SK-N-SH (cell line): ENCODE results near the gene ZBTB7A. TPM values are rescaled to one million over a fixed set of nuclear protein-coding genes. Genes with fewer than 3 reads are reported as not detected.

ENCODE experiments used
- CTCF ChIA-PET: fragments of 300-600, 350-600 bp; formaldehyde crosslinking; extraction: SDS; loops from one replicate; lab custom pipeline; 2021; lab: Yijun Ruan, JAX
- POLR2A ChIA-PET: fragments of 350-600 bp; sonication (Branson Sonifier 250); formaldehyde crosslinking; extraction: SDS; loops from one replicate; lab custom pipeline; 2020; ENCODE audit warnings: antibody characterized with exemption, inconsistent platforms; lab: Yijun Ruan, JAX
- DNase-seq: peaks from one replicate; pipeline ENCODE4 v3.0.0; 2012
- H2AFZ ChIP-seq: fragments of 200-600 bp; sonication (generic); 2 replicates; pipeline ENCODE4 v1.8.1; 2016; ENCODE audit warnings: antibody characterized with exemption, mild to moderate bottlenecking, low read depth
- H3F3A ChIP-seq: fragments of 200-600 bp; sonication (generic); replicated peaks from 2 replicates; pipeline ENCODE3; 2016; ENCODE audit warnings: antibody characterized with exemption, mild to moderate bottlenecking; ENCODE audit not compliant: insufficient read depth
- H3K27ac ChIP-seq, 2 experiments: fragments of 200-500 bp in 1 of 2; fragments of 200-600 bp in 1 of 2; sonication (Bioruptor generic) in 1 of 2; sonication (generic), shearing (Covaris generic) in 1 of 2; 2 replicates each; pipeline versions ENCODE4 v1.5.1 to v1.6.1; 2014 to 2016; ENCODE audit warnings: low read depth in 2 of 2, inconsistent platforms in 1 of 2, low read length in 1 of 2, mild to moderate bottlenecking in 1 of 2, mixed read lengths in 1 of 2
- H3K27me3 ChIP-seq: fragments of 200-600 bp; sonication (generic), shearing (Covaris generic); 2 replicates; pipeline ENCODE4 v1.6.1; 2016; ENCODE audit warnings: mixed run types; ENCODE audit not compliant: insufficient read depth
- H3K36me3 ChIP-seq, 2 experiments: fragments of 200-500 bp in 1 of 2; fragments of 200-600 bp in 1 of 2; sonication (Bioruptor generic) in 1 of 2; sonication (generic) in 1 of 2; replicated peaks in 1 of 2; 2 replicates each; pipeline versions ENCODE3 to v1.5.1; 2014 to 2016; ENCODE audit warnings: low read length in 1 of 2, mild to moderate bottlenecking in 1 of 2; ENCODE audit not compliant: insufficient read depth in 2 of 2, control insufficient read depth in 1 of 2
- H3K4me1 ChIP-seq, 2 experiments: fragments of 200-500 bp in 1 of 2; fragments of 200-600 bp in 1 of 2; sonication (Bioruptor generic) in 1 of 2; sonication (generic), shearing (Covaris generic) in 1 of 2; 2 replicates each; pipeline versions ENCODE4 v1.5.1 to v1.6.1; 2014 to 2016; ENCODE audit warnings: low read depth in 1 of 2, low read length in 1 of 2, mixed run types in 1 of 2; ENCODE audit not compliant: insufficient read depth in 2 of 2, control insufficient read depth in 1 of 2
- H3K4me2 ChIP-seq: fragments of 200-600 bp; sonication (generic), shearing (Covaris generic); 2 replicates; pipeline ENCODE4 v1.6.1; 2017; ENCODE audit warnings: mixed run types
- H3K4me3 ChIP-seq, 2 experiments: fragments of 200-500 bp in 1 of 2; fragments of 200-600 bp in 1 of 2; sonication (Bioruptor generic) in 1 of 2; sonication (generic), shearing (Covaris generic) in 1 of 2; 2 replicates each; pipeline versions ENCODE4 v1.5.1 to v1.8.1; 2014 to 2016; ENCODE audit warnings: low read depth in 2 of 2, inconsistent platforms in 1 of 2, low read length in 1 of 2, mild to moderate bottlenecking in 1 of 2, mixed read lengths in 1 of 2, moderate library complexity in 1 of 2
- H3K79me2 ChIP-seq: fragments of 200-600 bp; sonication (generic); 2 replicates; pipeline ENCODE4 v1.8.1; 2017; ENCODE audit warnings: mild to moderate bottlenecking; ENCODE audit not compliant: insufficient read depth
- H3K9ac ChIP-seq: fragments of 200-600 bp; sonication (generic); 2 replicates; pipeline ENCODE4 v1.6.1; 2017; ENCODE audit warnings: mixed run types
- H3K9me2 ChIP-seq: fragments of 200-600 bp; sonication (generic); 2 replicates; pipeline ENCODE4 v1.6.1; 2017; ENCODE audit warnings: mixed run types
- H3K9me3 ChIP-seq: fragments of 200-600 bp; sonication (generic); 2 replicates; pipeline ENCODE4 v1.6.1; 2017; ENCODE audit warnings: mixed run types, mild to moderate bottlenecking, moderate library complexity
- H4K20me1 ChIP-seq: fragments of 200-600 bp; sonication (generic); 2 replicates; pipeline ENCODE4 v1.6.1; 2017; ENCODE audit warnings: mild to moderate bottlenecking, mixed run types; ENCODE audit not compliant: insufficient read depth
- ELF1 ChIP-seq: IDR thresholded peaks from 2 replicates; pipeline ENCODE4 v1.4.0; 2012
- FOXM1 ChIP-seq: IDR thresholded peaks from 2 replicates; pipeline ENCODE4 v1.4.0; 2012; ENCODE audit warnings: low read depth, mild to moderate bottlenecking
- GATA2 ChIP-seq: sonication (generic); formaldehyde crosslinking; IDR thresholded peaks from 2 replicates; pipeline ENCODE4 v1.5.0; 2020; ENCODE audit warnings: mild to moderate bottlenecking, missing genetic modification reagents
- MEF2A ChIP-seq: IDR thresholded peaks from 2 replicates; pipeline ENCODE4 v1.4.0; 2012; ENCODE audit warnings: low read depth, borderline replicate concordance
- MXI1 ChIP-seq: IDR thresholded peaks from 2 replicates; pipeline ENCODE4 v1.6.1; 2012; ENCODE audit warnings: mild to moderate bottlenecking, low read depth, low read length, improper control_type of control experiment
- POLR2AphosphoS5 ChIP-seq: IDR thresholded peaks from 2 replicates; pipeline ENCODE4 v1.6.1; 2012; ENCODE audit warnings: low read depth, low read length
- RFX5 ChIP-seq: IDR thresholded peaks from 2 replicates; pipeline ENCODE4 v1.6.1; 2012; ENCODE audit warnings: mild to moderate bottlenecking, improper control_type of control experiment, low read length
- SIN3A ChIP-seq: IDR thresholded peaks from 2 replicates; pipeline ENCODE4 v1.6.1; 2012; ENCODE audit warnings: low read depth, mild to moderate bottlenecking, low read length, moderate library complexity, borderline replicate concordance
- SMC3 ChIP-seq: IDR thresholded peaks from 2 replicates; pipeline ENCODE4 v1.6.1; 2012; ENCODE audit warnings: low read depth, low read length, improper control_type of control experiment
- TCF12 ChIP-seq: IDR thresholded peaks from 2 replicates; pipeline ENCODE4 v1.4.0; 2012
- WGBS: methylation state at CpG from one replicate; pipeline ENCODE4 v1.1.6; 2017; ENCODE audit warnings: low lambda C conversion rate; 5-methylcytosine and 5-hydroxymethylcytosine counted together
- polyA plus RNA-seq, 3 experiments: library from polyadenylated mRNA; depleted of rRNA; stranded (reverse); fragments of >200 nt; gene quantifications; 2 replicates each; pipeline ENCODE4 v1.2.3, GENCODE V29; 2012
- TF ChIP-seq, protein P1 (sequence below): IDR thresholded peaks from 2 replicates; pipeline ENCODE4; 2012
- TF ChIP-seq, protein P2 (sequence below): fragments of 150-350 bp; IDR thresholded peaks from 2 replicates; pipeline ENCODE4 v1.6.1; 2016; ENCODE audit warnings: mild to moderate bottlenecking, low read depth, low read length

The ZBTB7A gene
- polyA plus RNA-seq, 1 of the 3 experiments (the other 2 are of a cell fraction): 7.4 TPM

DNA sequence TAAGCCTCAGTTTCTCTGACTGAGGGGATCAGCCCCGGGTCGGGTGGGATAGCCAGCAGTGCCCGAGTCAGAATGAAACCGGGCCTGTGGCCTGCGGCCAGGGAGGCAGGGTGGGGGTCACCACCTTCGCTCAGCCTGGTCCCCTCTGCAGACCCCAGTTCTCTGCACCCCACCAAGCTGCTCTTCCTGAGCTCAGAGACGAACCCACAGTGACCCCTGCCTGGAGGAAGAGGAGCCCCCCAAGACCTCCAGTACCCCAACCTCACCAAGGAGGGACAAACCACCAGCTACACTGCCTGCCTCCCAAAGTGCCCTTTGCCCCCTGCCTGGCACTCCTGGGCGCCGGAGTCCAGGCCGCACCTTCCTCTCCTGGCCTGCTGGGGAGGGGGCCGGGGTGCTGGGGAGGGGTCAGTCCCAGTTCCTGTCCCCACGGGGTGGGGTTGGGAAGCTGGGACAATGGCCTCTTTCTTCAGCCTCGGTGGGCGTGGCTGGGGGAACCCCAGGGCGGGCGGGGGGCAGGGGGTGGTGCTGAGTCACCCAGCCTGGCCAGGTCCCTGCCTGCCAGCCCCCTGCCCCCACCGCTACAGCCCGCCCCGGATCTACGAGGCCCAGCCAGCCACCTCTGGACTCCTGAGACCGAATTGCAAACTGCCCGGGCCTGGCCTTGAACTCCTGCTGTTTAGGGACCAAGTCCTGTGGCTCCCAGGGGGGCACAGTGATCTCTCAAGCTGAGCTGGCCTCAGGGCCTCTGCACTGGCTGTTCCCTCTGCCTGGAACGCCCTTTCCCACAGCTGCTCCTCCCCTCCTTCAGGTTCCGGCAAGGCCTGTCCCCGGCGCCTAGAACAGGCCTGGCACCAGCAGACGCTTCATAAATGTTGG, 14.3 kb downstream of the ZBTB7A start:
- peaks cover 95% of the 10 kb centered on the region for H3K79me2 ChIP-seq
- H3K36me3 ChIP-seq: peaks cover 13 to 33% of the 10 kb centered on the region in 2 experiments
- H3K9me3 ChIP-seq: no peaks in the 10 kb centered on the region
- WGBS: 80% methylated on average over 11 of the region's 27 CpGs
- H3F3A ChIP-seq: peaks cover 8% of the 10 kb centered on the region
- no peak overlapping the region for H3K4me2 ChIP-seq
- DNase-seq: no peak
- H2AFZ ChIP-seq: no peak overlapping the region
- POLR2A ChIA-PET: no interaction called here
- H3K4me3 ChIP-seq: no peak overlapping the region
- no peaks in the 10 kb centered on the region for H3K4me1 ChIP-seq
- no peak overlapping the region for H3K9ac ChIP-seq
- no peaks in the 10 kb centered on the region for H3K9me2 ChIP-seq
- CTCF ChIA-PET: interaction anchor here (0.6 kb wide), 1 partner anchor 33 kb away, joined by 3 read pairs; no protein-coding TSS in a partner anchor
- H3K27ac ChIP-seq: no peak overlapping the region
- peaks cover 92% of the 10 kb centered on the region for H4K20me1 ChIP-seq
- no peaks in the 10 kb centered on the region for H3K27me3 ChIP-seq
- no peak for TF ChIP-seq ELF1
- no peak for TF ChIP-seq TCF12
- TF ChIP-seq, protein P1, sequence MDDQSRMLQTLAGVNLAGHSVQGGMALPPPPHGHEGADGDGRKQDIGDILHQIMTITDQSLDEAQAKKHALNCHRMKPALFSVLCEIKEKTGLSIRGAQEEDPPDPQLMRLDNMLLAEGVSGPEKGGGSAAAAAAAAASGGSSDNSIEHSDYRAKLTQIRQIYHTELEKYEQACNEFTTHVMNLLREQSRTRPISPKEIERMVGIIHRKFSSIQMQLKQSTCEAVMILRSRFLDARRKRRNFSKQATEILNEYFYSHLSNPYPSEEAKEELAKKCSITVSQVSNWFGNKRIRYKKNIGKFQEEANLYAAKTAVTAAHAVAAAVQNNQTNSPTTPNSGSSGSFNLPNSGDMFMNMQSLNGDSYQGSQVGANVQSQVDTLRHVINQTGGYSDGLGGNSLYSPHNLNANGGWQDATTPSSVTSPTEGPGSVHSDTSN: no peak
- TF ChIP-seq MXI1: no peak
- no peak for TF ChIP-seq SIN3A
- no peak for TF ChIP-seq POLR2AphosphoS5
- no peak for TF ChIP-seq FOXM1
- no peak for TF ChIP-seq MEF2A
- TF ChIP-seq RFX5: no peak
- TF ChIP-seq GATA2 (CRISPR knock-in tag): no peak

DNA sequence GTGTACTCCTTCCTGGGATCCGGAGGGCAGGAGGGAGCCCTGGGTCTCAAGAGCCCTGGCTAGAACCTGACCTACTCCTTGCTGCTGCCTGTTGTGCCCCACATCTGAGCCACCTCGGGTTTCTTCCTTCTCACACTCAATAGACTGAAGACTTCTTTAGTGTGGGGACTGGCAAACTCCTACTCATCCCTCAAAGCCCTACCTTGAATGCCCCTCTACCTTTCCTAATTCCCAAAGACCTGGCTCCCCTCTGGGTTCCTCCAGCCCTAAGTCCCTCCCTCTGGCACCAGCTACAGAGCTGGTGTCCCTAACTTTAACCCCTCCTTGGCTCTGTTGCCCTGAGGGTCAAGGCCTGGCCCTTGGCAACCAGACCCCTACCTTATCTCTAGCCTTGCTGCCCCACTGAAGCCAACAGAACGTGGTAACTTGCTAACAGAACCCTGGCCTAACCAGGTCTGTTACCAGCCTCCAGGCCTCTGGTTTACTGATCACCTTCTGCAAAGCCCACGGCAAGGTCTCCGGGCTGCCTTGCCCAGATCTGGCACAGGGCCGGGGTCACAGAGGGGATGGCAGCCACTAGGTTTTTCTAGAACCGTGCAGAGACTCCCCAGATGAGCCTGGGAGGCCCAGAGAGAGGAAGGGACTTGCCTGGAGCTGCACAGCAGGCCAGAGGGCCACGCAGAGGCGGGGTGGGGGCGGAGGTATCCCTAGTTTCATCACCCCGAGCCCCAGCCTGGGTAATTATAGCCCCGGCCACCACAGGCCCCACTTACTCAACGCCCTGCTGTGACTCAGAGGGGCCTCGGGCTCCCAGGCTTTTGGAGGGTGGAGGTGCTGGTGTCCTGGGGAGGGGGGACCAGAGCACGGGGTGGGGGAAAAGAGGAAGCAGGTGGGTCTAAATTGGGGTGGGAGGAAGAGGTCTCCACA, 15.3 kb downstream of the ZBTB7A start:
- Histone ChIP-seq H3K9me3 (no peaks in the 10 kb centered on the region), H3K36me3 (peaks cover 13 to 33% of the 10 kb centered on the region in 2 experiments), H3K4me2 (no peak overlapping the region), H4K20me1 (peaks cover 86% of the 10 kb centered on the region), H3K4me1 (no peaks in the 10 kb centered on the region), H3K27me3 (no peaks in the 10 kb centered on the region), H2AFZ (no peak overlapping the region), H3K79me2 (peaks cover 95% of the 10 kb centered on the region), H3K9ac (no peak overlapping the region), H3K27ac (no peak overlapping the region), H3F3A (peaks cover 4% of the 10 kb centered on the region), H3K4me3 (no peak overlapping the region), H3K9me2 (no peaks in the 10 kb centered on the region)
- 83% methylated on average over 12 of the region's 15 CpGs for WGBS
- TF ChIP-seq, protein P2, sequence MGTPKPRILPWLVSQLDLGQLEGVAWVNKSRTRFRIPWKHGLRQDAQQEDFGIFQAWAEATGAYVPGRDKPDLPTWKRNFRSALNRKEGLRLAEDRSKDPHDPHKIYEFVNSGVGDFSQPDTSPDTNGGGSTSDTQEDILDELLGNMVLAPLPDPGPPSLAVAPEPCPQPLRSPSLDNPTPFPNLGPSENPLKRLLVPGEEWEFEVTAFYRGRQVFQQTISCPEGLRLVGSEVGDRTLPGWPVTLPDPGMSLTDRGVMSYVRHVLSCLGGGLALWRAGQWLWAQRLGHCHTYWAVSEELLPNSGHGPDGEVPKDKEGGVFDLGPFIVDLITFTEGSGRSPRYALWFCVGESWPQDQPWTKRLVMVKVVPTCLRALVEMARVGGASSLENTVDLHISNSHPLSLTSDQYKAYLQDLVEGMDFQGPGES: no peak
- TF ChIP-seq SMC3: no peak
- DNase-seq: no peak
- ChIA-PET POLR2A (no interaction called here), CTCF (no interaction called here)
